Measurements from ENCODE around the gene SSB.
"Not testable (repeated sequence)": the region's sequence is repeated elsewhere in the genome, so short reads cannot be mapped to it uniquely, and the experiment has no call there.

The SSB gene

GRCh38 chr2:169815849-169816248, 17.2 kb downstream of the SSB start:
- H3K9me3 ChIP-seq (ENCODE audit: control insufficient read depth in 1 of 2, low read length in 2 of 2), result no peaks in the 10 kb centered on the region
- no peak overlapping the region for H3K4me3 ChIP-seq (ENCODE audit: low read depth in 1 of 2, low read length in 2 of 2)
- H3K27me3 ChIP-seq (ENCODE audit: control insufficient read depth in 1 of 2, insufficient read depth in 2 of 2, low read length in 2 of 2), result no peaks in the 10 kb centered on the region
- no peak overlapping the region for H3K27ac ChIP-seq (ENCODE audit: low read depth, low read length)
- peaks cover 18 to 45% of the 10 kb centered on the region in 2 donors for H3K36me3 ChIP-seq (ENCODE audit: control insufficient read depth in 1 of 2, insufficient read depth in 2 of 2, low read length in 2 of 2)
- H3K4me1 ChIP-seq (ENCODE audit: control insufficient read depth in 1 of 2, insufficient read depth in 2 of 2, low read length in 2 of 2), result no peaks in the 10 kb centered on the region
- no peak overlapping the region for H3K9ac ChIP-seq (ENCODE audit: low read depth in 1 of 2, low read length in 2 of 2)

GRCh38 chr2:169816961-169817360, 18.3 kb downstream of the SSB start:
- not testable (repeated sequence) for H3K4me1 ChIP-seq (ENCODE audit: control insufficient read depth in 1 of 2, insufficient read depth in 2 of 2, low read length in 2 of 2); H3K27ac ChIP-seq (ENCODE audit: low read depth, low read length); H3K9me3 ChIP-seq (ENCODE audit: control insufficient read depth in 1 of 2, low read length in 2 of 2); H3K27me3 ChIP-seq (ENCODE audit: control insufficient read depth in 1 of 2, insufficient read depth in 2 of 2, low read length in 2 of 2); H3K4me3 ChIP-seq (ENCODE audit: low read depth in 1 of 2, low read length in 2 of 2); H3K9ac ChIP-seq (ENCODE audit: low read depth in 1 of 2, low read length in 2 of 2)
- H3K36me3 ChIP-seq (ENCODE audit: control insufficient read depth in 1 of 2, insufficient read depth in 2 of 2, low read length in 2 of 2), result peaks cover 12 to 43% of the 10 kb centered on the region in 2 donors

GRCh38 chr2:169817369-169817768, 18.7 kb downstream of the SSB start:
- not testable (repeated sequence) for H3K4me1 ChIP-seq (ENCODE audit: control insufficient read depth in 1 of 2, insufficient read depth in 2 of 2, low read length in 2 of 2); H3K9me3 ChIP-seq (ENCODE audit: control insufficient read depth in 1 of 2, low read length in 2 of 2); H3K4me3 ChIP-seq (ENCODE audit: low read depth in 1 of 2, low read length in 2 of 2); H3K27ac ChIP-seq (ENCODE audit: low read depth, low read length); H3K27me3 ChIP-seq (ENCODE audit: control insufficient read depth in 1 of 2, insufficient read depth in 2 of 2, low read length in 2 of 2); H3K9ac ChIP-seq (ENCODE audit: low read depth in 1 of 2, low read length in 2 of 2)
- H3K36me3 ChIP-seq (ENCODE audit: control insufficient read depth in 1 of 2, insufficient read depth in 2 of 2, low read length in 2 of 2), result peaks cover 12 to 39% of the 10 kb centered on the region in 2 donors

GRCh38 chr2:169818241-169818640, 19.6 kb downstream of the SSB start:
- H3K27ac ChIP-seq (ENCODE audit: low read depth, low read length), result no peak overlapping the region
- H3K4me1 ChIP-seq (ENCODE audit: control insufficient read depth in 1 of 2, insufficient read depth in 2 of 2, low read length in 2 of 2), result peaks cover 0 to 8% of the 10 kb centered on the region in 2 donors
- peaks cover 12 to 33% of the 10 kb centered on the region in 2 donors for H3K36me3 ChIP-seq (ENCODE audit: control insufficient read depth in 1 of 2, insufficient read depth in 2 of 2, low read length in 2 of 2)
- H3K4me3 ChIP-seq (ENCODE audit: low read depth in 1 of 2, low read length in 2 of 2), result no peak overlapping the region
- no peaks in the 10 kb centered on the region for H3K9me3 ChIP-seq (ENCODE audit: control insufficient read depth in 1 of 2, low read length in 2 of 2)
- H3K27me3 ChIP-seq (ENCODE audit: control insufficient read depth in 1 of 2, insufficient read depth in 2 of 2, low read length in 2 of 2), result no peaks in the 10 kb centered on the region
- H3K9ac ChIP-seq (ENCODE audit: low read depth in 1 of 2, low read length in 2 of 2), result no peak overlapping the region

- H3K4me1 ChIP-seq (ENCODE audit: control insufficient read depth in 1 of 2, insufficient read depth in 2 of 2, low read length in 2 of 2), result peaks cover 7 to 16% of the 10 kb centered on the region in 2 donors
- no peaks in the 10 kb centered on the region for H3K9me3 ChIP-seq (ENCODE audit: control insufficient read depth in 1 of 2, low read length in 2 of 2)
- no peaks in the 10 kb centered on the region for H3K27me3 ChIP-seq (ENCODE audit: control insufficient read depth in 1 of 2, insufficient read depth in 2 of 2, low read length in 2 of 2)
- H3K27ac ChIP-seq (ENCODE audit: low read depth, low read length), result no peak overlapping the region
- peaks cover 12 to 33% of the 10 kb centered on the region in 2 donors for H3K36me3 ChIP-seq (ENCODE audit: control insufficient read depth in 1 of 2, insufficient read depth in 2 of 2, low read length in 2 of 2)
- no peak overlapping the region for H3K9ac ChIP-seq (ENCODE audit: low read depth in 1 of 2, low read length in 2 of 2)
- H3K4me3 ChIP-seq (ENCODE audit: low read depth in 1 of 2, low read length in 2 of 2), result no peak overlapping the region
Observed at GRCh38 chr2:169819106-169819505, 20.4 kb downstream of the SSB start.

- H3K27ac ChIP-seq (ENCODE audit: low read depth, low read length); H3K4me3 ChIP-seq (ENCODE audit: low read depth in 1 of 2, low read length in 2 of 2); H3K9me3 ChIP-seq (ENCODE audit: control insufficient read depth in 1 of 2, low read length in 2 of 2); H3K27me3 ChIP-seq (ENCODE audit: control insufficient read depth in 1 of 2, insufficient read depth in 2 of 2, low read length in 2 of 2); H3K9ac ChIP-seq (ENCODE audit: low read depth in 1 of 2, low read length in 2 of 2): not testable (repeated sequence)
- Histone ChIP-seq H3K36me3 (ENCODE audit: control insufficient read depth in 1 of 2, insufficient read depth in 2 of 2, low read length in 2 of 2) (peaks cover 10 to 29% of the 10 kb centered on the region in 2 donors), H3K4me1 (ENCODE audit: control insufficient read depth in 1 of 2, insufficient read depth in 2 of 2, low read length in 2 of 2) (peaks cover 10 to 16% of the 10 kb centered on the region in 2 donors)
Observed at GRCh38 chr2:169820101-169820500, 21.4 kb downstream of the SSB start.

GRCh38 chr2:169822036-169822435, 23.4 kb downstream of the SSB start:
- Histone ChIP-seq H3K36me3 (ENCODE audit: control insufficient read depth in 1 of 2, insufficient read depth in 2 of 2, low read length in 2 of 2) (peaks cover 9 to 21% of the 10 kb centered on the region in 2 donors), H3K9ac (ENCODE audit: low read depth in 1 of 2, low read length in 2 of 2) (no peak overlapping the region), H3K4me3 (ENCODE audit: low read depth in 1 of 2, low read length in 2 of 2) (no peak overlapping the region), H3K4me1 (ENCODE audit: control insufficient read depth in 1 of 2, insufficient read depth in 2 of 2, low read length in 2 of 2) (peaks cover 14 to 16% of the 10 kb centered on the region in 2 donors), H3K27ac (ENCODE audit: low read depth, low read length) (no peak overlapping the region), H3K27me3 (ENCODE audit: control insufficient read depth in 1 of 2, insufficient read depth in 2 of 2, low read length in 2 of 2) (no peaks in the 10 kb centered on the region), H3K9me3 (ENCODE audit: control insufficient read depth in 1 of 2, low read length in 2 of 2) (no peaks in the 10 kb centered on the region)

GRCh38 chr2:169822785-169823392, 24.2 kb downstream of the SSB start:
- Histone ChIP-seq H3K36me3 (ENCODE audit: control insufficient read depth in 1 of 2, insufficient read depth in 2 of 2, low read length in 2 of 2) (peaks cover 7 to 19% of the 10 kb centered on the region in 2 donors), H3K4me1 (ENCODE audit: control insufficient read depth in 1 of 2, insufficient read depth in 2 of 2, low read length in 2 of 2) (peaks cover 15 to 16% of the 10 kb centered on the region in 2 donors), H3K4me3 (ENCODE audit: low read depth in 1 of 2, low read length in 2 of 2) (no peak overlapping the region), H3K9me3 (ENCODE audit: control insufficient read depth in 1 of 2, low read length in 2 of 2) (no peaks in the 10 kb centered on the region), H3K27me3 (ENCODE audit: control insufficient read depth in 1 of 2, insufficient read depth in 2 of 2, low read length in 2 of 2) (no peaks in the 10 kb centered on the region), H3K9ac (ENCODE audit: low read depth in 1 of 2, low read length in 2 of 2) (no peak overlapping the region), H3K27ac (ENCODE audit: low read depth, low read length) (no peak overlapping the region)

GRCh38 chr2:169823996-169824372, 25.3 kb downstream of the SSB start:
- peaks cover 22 to 25% of the 10 kb centered on the region in 2 donors for H3K4me1 ChIP-seq (ENCODE audit: control insufficient read depth in 1 of 2, insufficient read depth in 2 of 2, low read length in 2 of 2)
- peaks cover 0 to 8% of the 10 kb centered on the region in 2 donors for H3K36me3 ChIP-seq (ENCODE audit: control insufficient read depth in 1 of 2, insufficient read depth in 2 of 2, low read length in 2 of 2)
- H3K9me3 ChIP-seq (ENCODE audit: control insufficient read depth in 1 of 2, low read length in 2 of 2), result no peaks in the 10 kb centered on the region
- no peaks in the 10 kb centered on the region for H3K27me3 ChIP-seq (ENCODE audit: control insufficient read depth in 1 of 2, insufficient read depth in 2 of 2, low read length in 2 of 2)
- H3K27ac ChIP-seq (ENCODE audit: low read depth, low read length), result no peak overlapping the region
- peak overlapping the region; percentile 63 to 77 for H3K9ac ChIP-seq (ENCODE audit: low read depth in 1 of 2, low read length in 2 of 2)
- H3K4me3 ChIP-seq (ENCODE audit: low read depth in 1 of 2, low read length in 2 of 2), result peak overlapping the region; percentile 77 to 89

GRCh38 chr2:169824373-169825333, 26.0 kb downstream of the SSB start, which contains the start of gene METTL5:
METTL5 (minus strand) TSS chr2:169824905; CDS start chr2:169824597, 308 bp downstream.
- Histone ChIP-seq H3K36me3 (ENCODE audit: control insufficient read depth in 1 of 2, insufficient read depth in 2 of 2, low read length in 2 of 2) (peaks cover 0 to 6% of the 10 kb centered on the region in 2 donors), H3K27me3 (ENCODE audit: control insufficient read depth in 1 of 2, insufficient read depth in 2 of 2, low read length in 2 of 2) (no peaks in the 10 kb centered on the region), H3K9ac (ENCODE audit: low read depth in 1 of 2, low read length in 2 of 2) (peak within 1 kb of the TSS; percentile 63 to 77), H3K27ac (ENCODE audit: low read depth, low read length) (peak within 1 kb of the TSS; percentile 57), H3K4me3 (ENCODE audit: low read depth in 1 of 2, low read length in 2 of 2) (peak within 1 kb of the TSS; percentile 77 to 89), H3K4me1 (ENCODE audit: control insufficient read depth in 1 of 2, insufficient read depth in 2 of 2, low read length in 2 of 2) (peaks cover 25 to 26% of the 10 kb centered on the region in 2 donors), H3K9me3 (ENCODE audit: control insufficient read depth in 1 of 2, low read length in 2 of 2) (no peaks in the 10 kb centered on the region)
